PC-3 (cell line): Measurements from ENCODE around the gene BSDC1. TPM values are rescaled to one million over a fixed set of nuclear protein-coding genes. Genes with fewer than 3 reads are reported as not detected.
A peak's percentile ranks its signal among the peaks of the same experiment; 100 is the strongest.

Source experiments
- ATAC-seq: fragments of 200-7000 bp; cut with Tn5 transposase; 2 replicates; pipeline ENCODE4 v1.9.1; 2020; ENCODE audit warnings: mild to moderate bottlenecking, moderate library complexity
- BruUV-seq: library from RNA; stranded (reverse); fragments of 400-500 nt; replicated peaks from 2 replicates; lab custom pipeline; 2021; lab: Mats Ljungman, UMichigan
- CTCF ChIA-PET: fragments of 300-600 bp; sonication (Branson Sonifier 250); formaldehyde crosslinking; loops from one replicate; lab custom pipeline; 2022; ENCODE audit warnings: antibody characterized with exemption; lab: Charles Lee
- POLR2A ChIA-PET: fragments of 300-600 bp; sonication (Branson Sonifier 250); formaldehyde crosslinking; loops from one replicate; lab custom pipeline; 2022; ENCODE audit warnings: antibody characterized with exemption; ENCODE audit not compliant: unreplicated experiment; lab: Charles Lee
- DNase-seq: peaks from one replicate; pipeline ENCODE4 v3.0.0-alpha.2; 2015
- H2AFZ ChIP-seq: fragments of 300-600 bp; sonication (generic); 2 replicates; pipeline ENCODE4 v1.6.0; 2016; ENCODE audit warnings: antibody characterized with exemption, low read length
- H3F3A ChIP-seq: fragments of 300-600 bp; sonication (generic); one replicate; pipeline ENCODE4 v1.6.0; 2017; ENCODE audit warnings: antibody characterized with exemption, low read length, control low read depth, mild to moderate bottlenecking; ENCODE audit not compliant: unreplicated experiment
- H3K27ac ChIP-seq: fragments of 300-600 bp; sonication (generic); 2 replicates; pipeline ENCODE4 v1.5.1; 2016; ENCODE audit warnings: mild to moderate bottlenecking, low read length
- H3K27me3 ChIP-seq: fragments of 300-600 bp; sonication (generic); 2 replicates; pipeline ENCODE4 v1.6.1; 2016; ENCODE audit warnings: low read length, mixed read lengths
- H3K36me3 ChIP-seq: fragments of 300-600 bp; sonication (generic); 2 replicates; pipeline ENCODE4 v1.6.1; 2016; ENCODE audit warnings: low read depth, mixed run types, low read length, mixed read lengths
- H3K4me1 ChIP-seq: fragments of 300-600 bp; sonication (generic); 2 replicates; pipeline ENCODE4 v1.5.1; 2016; ENCODE audit warnings: low read length; ENCODE audit not compliant: insufficient read depth
- H3K4me2 ChIP-seq: fragments of 300-600 bp; sonication (generic); 2 replicates; pipeline ENCODE4 v1.6.0; 2016; ENCODE audit warnings: low read length
- H3K4me3 ChIP-seq: fragments of 300-600 bp; sonication (generic); 2 replicates; pipeline ENCODE4 v1.5.1; 2016; ENCODE audit warnings: mild to moderate bottlenecking, low read length, mixed read lengths
- H3K79me2 ChIP-seq: fragments of 300-600 bp; sonication (generic); 2 replicates; pipeline ENCODE4 v1.6.1; 2017; ENCODE audit warnings: low read length, mixed read lengths
- H3K9ac ChIP-seq: fragments of 300-600 bp; sonication (generic); 2 replicates; pipeline ENCODE4 v1.6.0; 2016; ENCODE audit warnings: mild to moderate bottlenecking, low read length
- H3K9me2 ChIP-seq: fragments of 300-600 bp; sonication (generic); replicated peaks from 2 replicates; pipeline ENCODE4 v1.6.1; 2016; ENCODE audit warnings: mixed run types, low read length, mixed read lengths
- H3K9me3 ChIP-seq: fragments of 300-600 bp; sonication (generic); 2 replicates; pipeline ENCODE4 v1.6.1; 2016; ENCODE audit warnings: low read length, mixed read lengths
- H4K20me1 ChIP-seq: fragments of 300-600 bp; sonication (generic); 2 replicates; pipeline ENCODE4 v1.6.1; 2016; ENCODE audit warnings: low read length, mixed read lengths
- CTCF ChIP-seq: fragments of 300-600 bp; sonication (generic); conservative IDR thresholded peaks from 2 replicates; pipeline ENCODE4 v1.5.1; 2017; ENCODE audit warnings: antibody characterized with exemption, low read depth, mild to moderate bottlenecking, low read length
- EZH2 ChIP-seq: fragments of 300-600 bp; sonication (generic); IDR thresholded peaks from one replicate; pipeline ENCODE4 v1.6.1; 2017; ENCODE audit warnings: antibody characterized with exemption, mild to moderate bottlenecking, low read length; ENCODE audit not compliant: unreplicated experiment
- EZH2phosphoT487 ChIP-seq: fragments of 300-600 bp; sonication (generic); IDR thresholded peaks from 2 replicates; pipeline ENCODE4 v1.6.1; 2018; ENCODE audit warnings: mild to moderate bottlenecking, antibody characterized with exemption, low read length, borderline replicate concordance
- intact Hi-C: fragments of 100-400 bp; cut with micrococcal nuclease; formaldehyde crosslinking; loops from 2 replicates; pipeline ENCODE4 v1.9.0; 2023
- total RNA-seq: library from RNA; depleted of rRNA; stranded (reverse); fragments of >200 nt; gene quantifications from 2 replicates; pipeline ENCODE4 v1.2.3, GENCODE V29; 2014

Gene BSDC1
- total RNA-seq, 1 experiment from 2014 or later, result 59.8 TPM

GRCh38 chr1:32338637-32339145 lies 55.5 kb downstream of the BSDC1 start:
- H3K36me3 ChIP-seq, result peaks cover 5% of the 10 kb centered on the region
- no peaks in the 10 kb centered on the region for H3F3A ChIP-seq
- DNase-seq, result no peak
- TF ChIP-seq CTCF (no peak), EZH2phosphoT487 (no peak), EZH2 (no peak)
- no peak for ATAC-seq
- peaks cover 18% of the 10 kb centered on the region for H3K79me2 ChIP-seq
- H3K27ac ChIP-seq, result peak overlapping the region; percentile 28
- ChIA-PET CTCF (no interaction called here), POLR2A (no interaction called here)
- peaks cover 48% of the 10 kb centered on the region for H3K4me1 ChIP-seq
- H2AFZ ChIP-seq, result no peak overlapping the region
- H4K20me1 ChIP-seq, result peaks cover 15% of the 10 kb centered on the region
- no peaks in the 10 kb centered on the region for H3K27me3 ChIP-seq
- H3K9me2 ChIP-seq, result no peaks in the 10 kb centered on the region
- H3K4me3 ChIP-seq, result no peak overlapping the region
- no TSS peak for BruUV-seq
- H3K4me2 ChIP-seq, result no peak overlapping the region
- H3K9me3 ChIP-seq, result no peaks in the 10 kb centered on the region
- intact Hi-C loops, result no loop called here
- no peak overlapping the region for H3K9ac ChIP-seq

- ChIA-PET CTCF (no interaction called here), POLR2A (interaction anchor here (0.6 kb wide), 1 partner anchor 49 kb away, joined by 11 read pairs; no protein-coding TSS in a partner anchor)
- Histone ChIP-seq H3K4me2 (peak overlapping the region; percentile 1; the same call in 1 of the 2 replicates), H2AFZ (no peak overlapping the region), H4K20me1 (peaks cover 20% of the 10 kb centered on the region), H3K4me3 (no peak overlapping the region), H3K4me1 (peaks cover 55% of the 10 kb centered on the region), H3K36me3 (peaks cover 12% of the 10 kb centered on the region), H3K9ac (no peak overlapping the region; the same call in 1 of the 2 replicates), H3K9me2 (no peaks in the 10 kb centered on the region), H3K27ac (peak overlapping the region; percentile 28), H3K27me3 (no peaks in the 10 kb centered on the region), H3F3A (no peaks in the 10 kb centered on the region), H3K79me2 (peaks cover 23% of the 10 kb centered on the region), H3K9me3 (no peaks in the 10 kb centered on the region)
- BruUV-seq, result no TSS peak
- no peak for TF ChIP-seq CTCF
- no peak for TF ChIP-seq EZH2phosphoT487
- no peak for TF ChIP-seq EZH2
- ATAC-seq (peak; percentile 8; the same call in 1 of the 2 replicates), DNase-seq (peak; percentile 39)
- intact Hi-C loops, result no loop called here
These were observed 56.2 kb downstream of the BSDC1 start for GRCh38 chr1:32337855-32338636.
